BJ (cell line): ENCODE results near the gene REM2. TPM values are rescaled to one million over a fixed set of nuclear protein-coding genes. Genes with fewer than 3 reads are reported as not detected.

Source experiments
- CTCF ChIA-PET: fragments of 350-600 bp; formaldehyde crosslinking; extraction: SDS; loops from one replicate; lab custom pipeline; 2021; ENCODE audit warnings: antibody characterized with exemption, inconsistent platforms; lab: Yijun Ruan, JAX
- POLR2A ChIA-PET: fragments of 300-600 bp; sonication (Branson Sonifier 250); formaldehyde crosslinking; extraction: SDS; loops from one replicate; lab custom pipeline; 2021; ENCODE audit warnings: antibody characterized with exemption; lab: Charles Lee
- DNase-seq: peaks from one replicate; pipeline ENCODE4 v3.0.0-alpha.2; 2011; ENCODE audit warnings: low read depth
- H3K27me3 ChIP-seq: 2 replicates; pipeline ENCODE4 v1.6.0; 2011; ENCODE audit warnings: low read length; ENCODE audit not compliant: control insufficient read depth, insufficient read depth
- H3K36me3 ChIP-seq: 2 replicates; pipeline ENCODE4 v1.5.1; 2011; ENCODE audit warnings: low read length; ENCODE audit not compliant: control insufficient read depth, insufficient read depth
- H3K4me3 ChIP-seq: 2 replicates; pipeline ENCODE4 v1.5.1; 2011; ENCODE audit warnings: low read depth, mild to moderate bottlenecking, control low read depth, low read length
- polyA plus RNA-seq: library from polyadenylated mRNA; depleted of rRNA; stranded (reverse); fragments of >200 nt; gene quantifications from 2 replicates; pipeline ENCODE4 v1.2.3, GENCODE V29; 2011
- TF ChIP-seq, protein P1 (sequence below): IDR thresholded peaks from 2 replicates; pipeline ENCODE4 v1.5.1; 2011; ENCODE audit warnings: low read depth, mild to moderate bottlenecking, control low read depth, inconsistent platforms, low read length, moderate library complexity; ENCODE audit not compliant: insufficient read depth

REM2 gene
- polyA plus RNA-seq, 1 experiment, result 0.10 TPM

DNA sequence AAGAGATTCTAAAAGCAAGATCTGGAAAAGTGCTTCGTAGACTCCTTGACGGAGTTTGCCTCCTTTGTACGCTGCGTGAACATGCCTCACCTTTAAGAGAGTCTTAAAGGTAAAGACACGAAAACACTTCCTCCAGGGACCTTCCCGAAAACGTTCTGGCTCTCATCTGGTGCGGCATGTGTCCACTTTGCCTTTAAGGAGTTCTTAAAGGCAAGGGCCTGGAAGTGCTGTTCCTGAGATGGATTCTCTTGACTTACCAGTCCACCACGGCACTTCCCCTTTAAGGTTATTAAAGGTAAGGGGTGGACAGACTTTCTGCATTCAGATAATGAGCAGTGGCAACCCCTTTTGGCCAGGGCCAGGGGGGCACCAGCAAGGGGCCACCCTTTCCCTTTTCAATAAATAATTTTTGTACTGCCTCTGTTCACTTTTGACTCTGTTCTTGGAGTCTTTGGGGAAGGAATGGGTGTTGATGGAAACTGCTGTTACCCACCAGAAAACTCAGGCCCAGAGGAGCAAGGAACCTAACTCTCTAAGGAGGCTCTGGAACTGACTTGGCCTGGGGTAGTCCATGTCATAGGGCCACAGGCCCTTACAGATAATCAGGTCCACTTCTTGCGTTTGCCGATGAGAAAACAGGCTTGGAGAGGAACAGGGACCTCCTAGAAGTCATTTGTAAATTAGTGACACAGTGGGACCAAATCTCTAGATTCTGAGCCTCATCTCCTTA, 4.4 kb downstream of the REM2 start:
- ChIA-PET CTCF (interaction anchor here (1.2 to 6.9 kb wide), 4 partner anchors 10 to 64 kb away, joined by 3 to 76 read pairs (median 24); partner anchors contain the start of gene LRP10), POLR2A (no interaction called here)
- no peak for DNase-seq
- no peaks in the 10 kb centered on the region for H3K36me3 ChIP-seq
- H3K4me3 ChIP-seq, result peak overlapping the region; percentile 53
- no peaks in the 10 kb centered on the region for H3K27me3 ChIP-seq
- TF ChIP-seq, protein P1, sequence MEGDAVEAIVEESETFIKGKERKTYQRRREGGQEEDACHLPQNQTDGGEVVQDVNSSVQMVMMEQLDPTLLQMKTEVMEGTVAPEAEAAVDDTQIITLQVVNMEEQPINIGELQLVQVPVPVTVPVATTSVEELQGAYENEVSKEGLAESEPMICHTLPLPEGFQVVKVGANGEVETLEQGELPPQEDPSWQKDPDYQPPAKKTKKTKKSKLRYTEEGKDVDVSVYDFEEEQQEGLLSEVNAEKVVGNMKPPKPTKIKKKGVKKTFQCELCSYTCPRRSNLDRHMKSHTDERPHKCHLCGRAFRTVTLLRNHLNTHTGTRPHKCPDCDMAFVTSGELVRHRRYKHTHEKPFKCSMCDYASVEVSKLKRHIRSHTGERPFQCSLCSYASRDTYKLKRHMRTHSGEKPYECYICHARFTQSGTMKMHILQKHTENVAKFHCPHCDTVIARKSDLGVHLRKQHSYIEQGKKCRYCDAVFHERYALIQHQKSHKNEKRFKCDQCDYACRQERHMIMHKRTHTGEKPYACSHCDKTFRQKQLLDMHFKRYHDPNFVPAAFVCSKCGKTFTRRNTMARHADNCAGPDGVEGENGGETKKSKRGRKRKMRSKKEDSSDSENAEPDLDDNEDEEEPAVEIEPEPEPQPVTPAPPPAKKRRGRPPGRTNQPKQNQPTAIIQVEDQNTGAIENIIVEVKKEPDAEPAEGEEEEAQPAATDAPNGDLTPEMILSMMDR, result no peak

DNA sequence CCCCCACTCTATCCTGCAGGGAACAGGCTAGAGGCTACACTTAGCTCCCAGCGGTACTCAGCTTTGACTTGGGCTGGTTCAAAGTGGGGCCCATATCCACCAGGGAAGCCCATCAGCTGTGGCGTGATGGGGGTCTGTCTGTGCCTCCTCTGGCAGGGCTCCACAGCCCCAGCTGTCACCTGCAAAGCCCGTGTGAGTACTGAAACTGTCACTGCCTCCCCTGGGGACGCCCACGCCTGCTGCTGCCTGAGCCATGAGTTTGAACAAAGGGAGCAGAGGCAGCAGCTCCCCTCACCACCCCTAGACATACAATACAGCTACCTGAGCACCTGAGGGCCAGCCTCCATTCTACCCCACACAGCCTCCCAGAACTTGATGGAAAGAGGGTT, 5.0 kb downstream of the REM2 start:
- no peaks in the 10 kb centered on the region for H3K36me3 ChIP-seq
- CTCF ChIA-PET, result interaction anchor here (1.2 to 4.0 kb wide), 3 partner anchors 10 to 65 kb away, joined by 3 to 34 read pairs (median 15); partner anchors contain the start of gene LRP10
- POLR2A ChIA-PET, result no interaction called here
- no peaks in the 10 kb centered on the region for H3K27me3 ChIP-seq
- TF ChIP-seq, protein P1, result no peak
- no peak for DNase-seq
- peak overlapping the region; percentile 53 for H3K4me3 ChIP-seq

DNA sequence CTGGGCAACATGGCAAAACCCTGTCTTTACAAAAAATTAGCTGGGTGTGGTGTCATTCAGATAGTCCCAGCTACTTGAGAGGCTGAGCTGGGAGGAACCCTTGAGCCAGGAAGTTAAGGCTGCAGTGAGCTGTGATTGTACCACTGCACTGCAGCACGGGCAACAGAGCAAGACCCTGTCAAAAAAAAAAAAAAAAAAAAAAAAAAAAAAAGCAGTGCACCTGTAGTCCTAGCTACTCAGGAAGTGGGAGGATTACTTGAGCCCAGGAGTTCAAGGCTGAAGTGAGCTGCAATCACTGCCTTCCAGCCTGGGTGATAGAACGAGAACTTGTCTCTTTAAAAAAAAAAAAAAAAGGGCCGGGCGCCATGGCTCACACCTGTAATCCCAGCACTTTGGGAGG, 5.6 kb downstream of the REM2 start:
- no peak for DNase-seq
- no peaks in the 10 kb centered on the region for H3K36me3 ChIP-seq
- TF ChIP-seq, protein P1, result no peak
- CTCF ChIA-PET, result interaction anchor here (1.2 to 4.0 kb wide), 3 partner anchors 9 to 65 kb away, joined by 3 to 34 read pairs (median 15); partner anchors contain the start of gene LRP10
- POLR2A ChIA-PET, result no interaction called here
- no peak overlapping the region for H3K4me3 ChIP-seq
- no peaks in the 10 kb centered on the region for H3K27me3 ChIP-seq

DNA sequence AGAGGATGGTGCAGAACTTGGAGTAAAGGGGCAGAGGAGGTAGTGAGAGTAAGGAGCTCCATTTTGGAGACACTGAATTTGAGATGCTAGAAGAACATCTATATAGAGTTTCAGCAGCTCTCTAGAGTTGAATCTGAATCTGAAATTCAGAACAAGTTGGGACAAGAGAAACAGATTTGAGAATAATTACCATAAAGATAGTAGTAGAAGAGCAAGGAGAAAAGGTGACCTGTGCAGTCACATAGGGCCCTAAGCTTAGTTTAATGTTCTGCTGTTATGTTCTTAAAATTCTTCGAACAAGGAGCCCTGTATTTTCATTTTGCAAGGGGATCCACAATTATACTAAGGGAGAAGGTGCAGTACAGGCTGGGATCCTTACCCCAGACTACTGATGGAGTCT, 7.4 kb downstream of the REM2 start:
- TF ChIP-seq, protein P1, result no peak
- ChIA-PET POLR2A (no interaction called here), CTCF (interaction anchor here (0.8 to 4.0 kb wide), 5 partner anchors 9 to 37 kb away, joined by 3 to 15 read pairs (median 4); partner anchors contain the start of gene LRP10)
- H3K27me3 ChIP-seq, result no peaks in the 10 kb centered on the region
- DNase-seq, result no peak
- H3K4me3 ChIP-seq, result no peak overlapping the region
- no peaks in the 10 kb centered on the region for H3K36me3 ChIP-seq

DNA sequence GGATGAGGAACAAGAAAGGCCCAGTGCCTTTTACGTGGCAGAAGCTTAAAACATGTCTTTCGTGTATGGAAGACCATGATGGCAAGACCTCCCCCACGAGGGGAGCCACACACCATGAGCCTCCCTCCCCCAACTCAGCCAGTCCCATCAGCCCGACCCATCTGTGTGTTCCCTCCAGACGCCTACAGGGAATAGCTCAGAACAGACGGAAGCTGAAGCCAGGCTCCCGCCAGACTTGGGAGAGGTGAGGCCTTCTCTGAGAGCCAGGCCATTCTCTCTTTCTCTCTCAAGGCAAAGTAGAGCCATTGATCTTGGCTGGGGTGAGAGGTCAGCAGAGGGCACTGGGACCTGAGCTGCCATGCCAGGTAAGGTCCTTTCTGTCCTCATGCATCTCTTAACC, 9.5 kb downstream of the REM2 start:
- ChIA-PET CTCF (interaction anchor here (0.8 to 2.1 kb wide), 6 partner anchors 10 to 322 kb away, joined by 3 to 6 read pairs (median 3); partner anchors contain the start of gene REM2), POLR2A (no interaction called here)
- TF ChIP-seq, protein P1, result no peak
- Histone ChIP-seq H3K27me3 (no peaks in the 10 kb centered on the region), H3K4me3 (no peak overlapping the region), H3K36me3 (no peaks in the 10 kb centered on the region)
- DNase-seq, result no peak
